Prostate gland (tissue), 2 donors: Measurements from ENCODE around the gene MT4.

Experiments
- CTCF ChIP-seq, 4 experiments: fragments of 200-600 bp in 2 of 4; fragments of 450-650 bp in 2 of 4; sonication (generic) in 2 of 4; IDR thresholded peaks; 1 replicate in 3 of 4; 2 replicates in 1 of 4; pipeline ENCODE4 v1.5.1; 2016 to 2019; ENCODE audit warnings: antibody characterized with exemption in 4 of 4, mild to moderate bottlenecking in 2 of 4, moderate library complexity in 2 of 4
- POLR2A ChIP-seq: fragments of 450-650 bp; IDR thresholded peaks from one replicate; pipeline ENCODE4 v1.6.1; 2016; ENCODE audit warnings: antibody characterized with exemption, mild to moderate bottlenecking

GRCh38 chr16:56532714-56533113, 32.2 kb upstream of the MT4 start:
- TF ChIP-seq CTCF (IDR thresholded peaks at IDR 0.05) (no peak), POLR2A (no peak)
